ENCODE results near the gene FGA.

The FGA gene

DNA sequence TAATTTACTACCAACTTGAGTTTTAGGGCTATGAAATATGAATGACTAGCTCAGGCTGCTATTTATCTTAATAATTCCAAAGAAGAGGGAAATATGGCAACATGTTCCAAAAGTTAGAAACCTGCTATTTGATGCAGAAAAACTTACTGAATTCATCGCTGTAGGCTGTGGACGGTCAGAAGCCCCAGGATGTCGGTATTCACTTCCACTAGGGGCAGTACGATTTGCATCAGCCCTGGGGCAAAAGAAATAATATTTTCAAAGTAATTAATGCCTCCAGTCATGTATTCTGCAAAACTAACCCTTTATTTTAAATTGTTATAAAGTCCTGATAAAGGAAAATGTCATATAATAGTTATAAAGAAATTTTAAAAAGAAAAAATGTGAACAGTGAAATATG lies 44.9 kb downstream of the FGA start:
- TF ChIP-seq, protein P1, sequence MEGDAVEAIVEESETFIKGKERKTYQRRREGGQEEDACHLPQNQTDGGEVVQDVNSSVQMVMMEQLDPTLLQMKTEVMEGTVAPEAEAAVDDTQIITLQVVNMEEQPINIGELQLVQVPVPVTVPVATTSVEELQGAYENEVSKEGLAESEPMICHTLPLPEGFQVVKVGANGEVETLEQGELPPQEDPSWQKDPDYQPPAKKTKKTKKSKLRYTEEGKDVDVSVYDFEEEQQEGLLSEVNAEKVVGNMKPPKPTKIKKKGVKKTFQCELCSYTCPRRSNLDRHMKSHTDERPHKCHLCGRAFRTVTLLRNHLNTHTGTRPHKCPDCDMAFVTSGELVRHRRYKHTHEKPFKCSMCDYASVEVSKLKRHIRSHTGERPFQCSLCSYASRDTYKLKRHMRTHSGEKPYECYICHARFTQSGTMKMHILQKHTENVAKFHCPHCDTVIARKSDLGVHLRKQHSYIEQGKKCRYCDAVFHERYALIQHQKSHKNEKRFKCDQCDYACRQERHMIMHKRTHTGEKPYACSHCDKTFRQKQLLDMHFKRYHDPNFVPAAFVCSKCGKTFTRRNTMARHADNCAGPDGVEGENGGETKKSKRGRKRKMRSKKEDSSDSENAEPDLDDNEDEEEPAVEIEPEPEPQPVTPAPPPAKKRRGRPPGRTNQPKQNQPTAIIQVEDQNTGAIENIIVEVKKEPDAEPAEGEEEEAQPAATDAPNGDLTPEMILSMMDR (IDR thresholded peaks at IDR 0.05; ENCODE audit: low read depth, low read length) = no peak

DNA sequence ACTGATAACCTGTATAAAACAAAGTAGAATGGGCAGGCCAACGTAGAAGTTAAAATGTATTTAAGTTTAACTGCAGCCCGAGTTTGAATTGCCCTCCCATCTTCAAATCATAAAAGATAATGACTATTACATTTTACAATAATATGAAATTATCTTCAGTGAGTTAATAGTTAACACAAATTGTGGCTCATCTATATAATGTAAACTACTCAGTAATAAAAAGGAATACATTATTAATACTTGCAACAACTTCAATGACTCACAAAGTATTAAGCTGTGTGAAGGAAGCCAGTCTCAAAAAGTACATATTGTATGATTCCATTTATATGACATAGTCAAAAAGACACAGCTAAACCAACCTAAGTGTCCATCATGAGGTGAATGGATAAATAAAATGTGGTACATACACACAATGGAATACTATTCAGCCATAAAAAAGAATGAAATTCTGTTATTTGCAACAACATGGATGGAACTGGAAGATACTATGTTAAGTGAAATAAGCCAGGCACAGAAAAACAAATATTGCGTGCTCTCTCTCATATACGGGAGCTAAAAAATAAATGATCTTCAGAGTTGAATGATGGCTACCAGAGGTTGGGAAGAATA lies 48.2 kb downstream of the FGA start:
- no peak for DNase-seq (ENCODE audit: low read depth in 2 of 2)
- TF ChIP-seq, protein P1 (IDR thresholded peaks at IDR 0.05; ENCODE audit: low read depth, low read length) = no peak
- no peak overlapping the region for H3K4me3 ChIP-seq (replicated peaks in 1 of 2; ENCODE audit: low read depth in 2 of 2, low read length in 2 of 2)

More for the DNA sequence above, 44.9 kb downstream of the FGA start:
- no peak for DNase-seq (ENCODE audit: low read depth in 2 of 2)
- no peak overlapping the region for H3K4me3 ChIP-seq (replicated peaks in 1 of 2; ENCODE audit: low read depth in 2 of 2, low read length in 2 of 2)
